Fibroblast of villous mesenchyme (primary cell): ENCODE data around the gene SMCO4. TPM values are rescaled to one million over a fixed set of nuclear protein-coding genes. Genes with fewer than 3 reads are reported as not detected.

ENCODE experiments used
- DNase-seq: peaks from one replicate; pipeline ENCODE4 v3.0.0-alpha.2; 2010; ENCODE audit warnings: low read depth
- H3K4me3 ChIP-seq: 2 replicates; pipeline ENCODE4 v1.5.1; 2011; ENCODE audit warnings: low read depth, mild to moderate bottlenecking, low read length
- CTCF ChIP-seq: IDR thresholded peaks from 2 replicates; pipeline ENCODE4 v1.5.1; 2012; ENCODE audit warnings: low read depth, mild to moderate bottlenecking, low read length; ENCODE audit not compliant: insufficient read depth
- total RNA-seq: library from RNA; depleted of rRNA; stranded (reverse); fragments of >200 nt; gene quantifications from 2 replicates; pipeline ENCODE4 v1.2.3, GENCODE V29; 2012

Gene SMCO4
- total RNA-seq, 1 donor: 9.1 TPM

DNA sequence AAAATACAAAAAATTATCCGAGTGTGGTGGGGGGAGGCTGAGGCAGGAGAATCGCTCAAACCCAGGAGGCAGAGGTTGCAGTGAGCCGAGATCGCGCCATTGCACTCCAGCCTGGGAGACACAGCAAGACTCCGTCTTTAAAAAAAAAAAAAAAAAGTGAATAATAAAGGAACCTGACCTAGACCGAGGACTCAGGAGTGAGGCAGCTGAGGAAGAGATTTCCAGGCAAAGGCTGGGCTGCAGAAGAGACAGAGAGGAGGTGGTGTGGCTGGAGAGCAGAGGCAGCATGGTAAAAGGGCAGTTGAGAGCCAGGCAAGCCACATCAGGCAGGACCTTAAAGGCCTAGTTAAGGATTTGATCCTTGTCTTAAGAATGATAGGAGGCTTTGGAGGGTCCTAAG, 28.4 kb upstream of the SMCO4 start:
- no peak for TF ChIP-seq CTCF
- no peak for DNase-seq

GRCh38 chr11:93570759-93571413, 27.7 kb upstream of the SMCO4 start:
- DNase-seq: peak; percentile 73
- no peak overlapping the region for H3K4me3 ChIP-seq
- TF ChIP-seq CTCF: no peak

More for the DNA sequence above, 28.4 kb upstream of the SMCO4 start:
- no peak overlapping the region for H3K4me3 ChIP-seq

DNA sequence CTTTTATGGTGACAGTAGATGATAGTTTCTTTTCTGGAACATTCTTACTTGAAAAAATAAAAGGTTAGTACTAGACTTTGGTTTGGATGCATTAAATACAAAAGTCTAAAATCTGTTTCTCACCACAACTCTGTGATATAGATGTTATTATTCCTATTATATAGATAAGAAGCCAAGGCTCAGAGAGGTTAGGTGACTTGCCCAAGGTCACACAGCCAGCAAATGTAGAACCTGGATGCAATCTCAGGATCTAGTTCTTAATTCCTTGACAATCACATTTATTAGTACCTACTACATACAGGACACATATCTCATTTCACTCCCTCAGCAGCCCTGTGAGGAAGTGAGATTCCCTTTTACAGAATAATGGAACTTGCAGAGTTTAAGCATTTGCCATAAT, 26.3 kb upstream of the SMCO4 start:
- TF ChIP-seq CTCF: no peak
- DNase-seq: no peak
- H3K4me3 ChIP-seq: no peak overlapping the region

DNA sequence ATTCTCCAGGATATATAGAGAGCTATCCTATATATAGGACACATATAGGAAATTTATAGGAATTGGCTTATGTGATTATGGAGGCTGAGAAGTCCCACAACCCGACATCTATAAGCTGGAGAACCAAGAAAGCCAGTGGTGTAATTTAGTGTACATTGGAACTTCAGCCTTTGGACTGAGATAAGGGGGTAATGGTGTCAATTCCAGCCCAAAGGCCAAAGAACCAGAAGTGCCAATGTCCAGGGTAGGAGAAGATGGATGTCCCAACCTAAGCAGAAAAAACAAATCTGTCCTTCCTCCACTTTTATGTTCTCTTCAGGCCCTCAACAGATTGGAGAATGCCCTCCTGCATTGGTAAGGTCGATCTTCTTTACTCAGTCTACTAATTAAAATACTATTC, 25.5 kb upstream of the SMCO4 start:
- no peak for DNase-seq
- no peak overlapping the region for H3K4me3 ChIP-seq
- TF ChIP-seq CTCF: no peak

DNA sequence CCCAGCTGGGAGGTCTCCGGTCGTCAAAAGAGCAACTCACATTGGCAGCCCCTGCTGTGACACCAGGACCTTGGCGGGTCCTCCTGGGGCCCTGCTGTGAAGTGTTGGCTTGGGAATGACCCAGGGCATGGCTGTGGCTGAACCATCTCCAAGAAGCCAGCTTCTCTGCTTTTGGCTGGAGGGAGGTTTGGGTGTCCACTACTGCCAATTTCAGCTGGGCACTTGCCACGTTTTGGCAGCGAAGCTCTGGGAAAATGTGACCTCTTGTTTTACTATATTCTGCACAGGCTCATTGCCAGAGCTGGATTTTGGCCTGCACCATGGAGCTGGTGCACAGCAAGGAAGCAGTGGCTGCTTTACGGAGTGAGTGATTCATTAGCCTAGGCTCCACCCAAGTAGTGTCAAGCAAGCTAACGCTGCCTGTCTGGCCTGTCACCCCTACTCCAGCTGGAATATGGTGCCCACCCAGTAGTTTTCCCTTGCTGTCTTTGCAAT, 24.3 kb upstream of the SMCO4 start:
- no peak for TF ChIP-seq CTCF
- H3K4me3 ChIP-seq: no peak overlapping the region
- no peak for DNase-seq

- TF ChIP-seq CTCF: no peak
- H3K4me3 ChIP-seq: no peak overlapping the region
- DNase-seq: no peak
Measured at GRCh38 chr11:93564895-93565294, 21.7 kb upstream of the SMCO4 start.

- DNase-seq: no peak
- H3K4me3 ChIP-seq: no peak overlapping the region
- TF ChIP-seq CTCF: no peak
Measured at GRCh38 chr11:93563857-93564256, 20.7 kb upstream of the SMCO4 start.
